SK-N-SH (cell line): ENCODE results near the gene RORB. TPM values are rescaled to one million over a fixed set of nuclear protein-coding genes. Genes with fewer than 3 reads are reported as not detected.
A peak's percentile ranks its signal among the peaks of the same experiment; 100 is the strongest.

ENCODE experiments used
- CTCF ChIA-PET: fragments of 300-600, 350-600 bp; formaldehyde crosslinking; extraction: SDS; loops from one replicate; lab custom pipeline; 2021; lab: Yijun Ruan, JAX
- POLR2A ChIA-PET: fragments of 350-600 bp; sonication (Branson Sonifier 250); formaldehyde crosslinking; extraction: SDS; loops from one replicate; lab custom pipeline; 2020; ENCODE audit warnings: antibody characterized with exemption, inconsistent platforms; lab: Yijun Ruan, JAX
- DNase-seq: peaks from one replicate; pipeline ENCODE4 v3.0.0; 2012
- H2AFZ ChIP-seq: fragments of 200-600 bp; sonication (generic); 2 replicates; pipeline ENCODE4 v1.8.1; 2016; ENCODE audit warnings: antibody characterized with exemption, mild to moderate bottlenecking, low read depth
- H3F3A ChIP-seq: fragments of 200-600 bp; sonication (generic); replicated peaks from 2 replicates; pipeline ENCODE3; 2016; ENCODE audit warnings: antibody characterized with exemption, mild to moderate bottlenecking; ENCODE audit not compliant: insufficient read depth
- H3K27ac ChIP-seq, 2 experiments: fragments of 200-500 bp in 1 of 2; fragments of 200-600 bp in 1 of 2; sonication (Bioruptor generic) in 1 of 2; sonication (generic), shearing (Covaris generic) in 1 of 2; 2 replicates each; pipeline versions ENCODE4 v1.5.1 to v1.6.1; 2014 to 2016; ENCODE audit warnings: low read depth in 2 of 2, inconsistent platforms in 1 of 2, low read length in 1 of 2, mild to moderate bottlenecking in 1 of 2, mixed read lengths in 1 of 2
- H3K27me3 ChIP-seq: fragments of 200-600 bp; sonication (generic), shearing (Covaris generic); 2 replicates; pipeline ENCODE4 v1.6.1; 2016; ENCODE audit warnings: mixed run types; ENCODE audit not compliant: insufficient read depth
- H3K36me3 ChIP-seq, 2 experiments: fragments of 200-500 bp in 1 of 2; fragments of 200-600 bp in 1 of 2; sonication (Bioruptor generic) in 1 of 2; sonication (generic) in 1 of 2; replicated peaks in 1 of 2; 2 replicates each; pipeline versions ENCODE3 to v1.5.1; 2014 to 2016; ENCODE audit warnings: low read length in 1 of 2, mild to moderate bottlenecking in 1 of 2; ENCODE audit not compliant: insufficient read depth in 2 of 2, control insufficient read depth in 1 of 2
- H3K4me1 ChIP-seq, 2 experiments: fragments of 200-500 bp in 1 of 2; fragments of 200-600 bp in 1 of 2; sonication (Bioruptor generic) in 1 of 2; sonication (generic), shearing (Covaris generic) in 1 of 2; 2 replicates each; pipeline versions ENCODE4 v1.5.1 to v1.6.1; 2014 to 2016; ENCODE audit warnings: low read depth in 1 of 2, low read length in 1 of 2, mixed run types in 1 of 2; ENCODE audit not compliant: insufficient read depth in 2 of 2, control insufficient read depth in 1 of 2
- H3K4me2 ChIP-seq: fragments of 200-600 bp; sonication (generic), shearing (Covaris generic); 2 replicates; pipeline ENCODE4 v1.6.1; 2017; ENCODE audit warnings: mixed run types
- H3K4me3 ChIP-seq, 2 experiments: fragments of 200-500 bp in 1 of 2; fragments of 200-600 bp in 1 of 2; sonication (Bioruptor generic) in 1 of 2; sonication (generic), shearing (Covaris generic) in 1 of 2; 2 replicates each; pipeline versions ENCODE4 v1.5.1 to v1.8.1; 2014 to 2016; ENCODE audit warnings: low read depth in 2 of 2, inconsistent platforms in 1 of 2, low read length in 1 of 2, mild to moderate bottlenecking in 1 of 2, mixed read lengths in 1 of 2, moderate library complexity in 1 of 2
- H3K79me2 ChIP-seq: fragments of 200-600 bp; sonication (generic); 2 replicates; pipeline ENCODE4 v1.8.1; 2017; ENCODE audit warnings: mild to moderate bottlenecking; ENCODE audit not compliant: insufficient read depth
- H3K9ac ChIP-seq: fragments of 200-600 bp; sonication (generic); 2 replicates; pipeline ENCODE4 v1.6.1; 2017; ENCODE audit warnings: mixed run types
- H3K9me2 ChIP-seq: fragments of 200-600 bp; sonication (generic); 2 replicates; pipeline ENCODE4 v1.6.1; 2017; ENCODE audit warnings: mixed run types
- H3K9me3 ChIP-seq: fragments of 200-600 bp; sonication (generic); 2 replicates; pipeline ENCODE4 v1.6.1; 2017; ENCODE audit warnings: mixed run types, mild to moderate bottlenecking, moderate library complexity
- H4K20me1 ChIP-seq: fragments of 200-600 bp; sonication (generic); 2 replicates; pipeline ENCODE4 v1.6.1; 2017; ENCODE audit warnings: mild to moderate bottlenecking, mixed run types; ENCODE audit not compliant: insufficient read depth
- CHD2 ChIP-seq: fragments of 150-350 bp; IDR thresholded peaks from 2 replicates; pipeline ENCODE4 v1.6.1; 2018; ENCODE audit warnings: low read length; ENCODE audit not compliant: partially characterized antibody
- ELF1 ChIP-seq: IDR thresholded peaks from 2 replicates; pipeline ENCODE4 v1.4.0; 2012
- EP300 ChIP-seq, 2 experiments: IDR thresholded peaks; 2 replicates each; pipeline versions ENCODE4 v1.4.0 to v1.6.1; 2012; ENCODE audit warnings: borderline replicate concordance in 1 of 2, low read depth in 1 of 2, low read length in 1 of 2
- EZH2phosphoT487 ChIP-seq: fragments of 200-600 bp; sonication (generic); IDR thresholded peaks from 2 replicates; pipeline ENCODE4 v1.6.1; 2017; ENCODE audit warnings: low read depth, mixed run types, mild to moderate bottlenecking, antibody characterized with exemption, moderate library complexity, borderline replicate concordance
- FOXJ3 ChIP-seq: sonication (generic); formaldehyde crosslinking; IDR thresholded peaks from 2 replicates; pipeline ENCODE4 v1.5.1; 2020; ENCODE audit warnings: mild to moderate bottlenecking, missing genetic modification reagents
- FOXM1 ChIP-seq: IDR thresholded peaks from 2 replicates; pipeline ENCODE4 v1.4.0; 2012; ENCODE audit warnings: low read depth, mild to moderate bottlenecking
- GABPA ChIP-seq: IDR thresholded peaks from 2 replicates; pipeline ENCODE4 v1.4.0; 2012; ENCODE audit warnings: low read depth, mild to moderate bottlenecking
- IRF3 ChIP-seq: fragments of 150-350 bp; IDR thresholded peaks from 2 replicates; pipeline ENCODE4 v1.6.1; 2016; ENCODE audit warnings: mild to moderate bottlenecking, low read depth, low read length
- MEF2A ChIP-seq: IDR thresholded peaks from 2 replicates; pipeline ENCODE4 v1.4.0; 2012; ENCODE audit warnings: low read depth, borderline replicate concordance
- NFIC ChIP-seq: IDR thresholded peaks from 2 replicates; pipeline ENCODE4 v1.4.0; 2012; ENCODE audit warnings: borderline replicate concordance
- NRF1 ChIP-seq: IDR thresholded peaks from 2 replicates; pipeline ENCODE4 v1.6.1; 2012; ENCODE audit warnings: low read depth, mild to moderate bottlenecking, low read length
- POLR2AphosphoS5 ChIP-seq: IDR thresholded peaks from 2 replicates; pipeline ENCODE4 v1.6.1; 2012; ENCODE audit warnings: low read depth, low read length
- RAD21 ChIP-seq: IDR thresholded peaks from 2 replicates; pipeline ENCODE4 v1.6.1; 2012; ENCODE audit warnings: mild to moderate bottlenecking, low read length
- RXRA ChIP-seq: IDR thresholded peaks from 2 replicates; pipeline ENCODE4 v1.4.0; 2012; ENCODE audit warnings: low read depth, mild to moderate bottlenecking, borderline replicate concordance
- TAF1 ChIP-seq: IDR thresholded peaks from 2 replicates; pipeline ENCODE4 v1.6.1; 2012; ENCODE audit warnings: low read depth, mild to moderate bottlenecking, low read length, moderate library complexity, borderline replicate concordance
- TCF12 ChIP-seq: IDR thresholded peaks from 2 replicates; pipeline ENCODE4 v1.4.0; 2012
- USF1 ChIP-seq: IDR thresholded peaks from 2 replicates; pipeline ENCODE4 v1.4.0; 2012; ENCODE audit warnings: low read depth, borderline replicate concordance
- YY1 ChIP-seq: IDR thresholded peaks from 2 replicates; pipeline ENCODE4 v1.4.0; 2012; ENCODE audit warnings: low read depth, mild to moderate bottlenecking
- WGBS: methylation state at CpG from one replicate; pipeline ENCODE4 v1.1.6; 2017; ENCODE audit warnings: low lambda C conversion rate; 5-methylcytosine and 5-hydroxymethylcytosine counted together
- polyA plus RNA-seq, 3 experiments: library from polyadenylated mRNA; depleted of rRNA; stranded (reverse); fragments of >200 nt; gene quantifications; 2 replicates each; pipeline ENCODE4 v1.2.3, GENCODE V29; 2012
- TF ChIP-seq, protein P1 (sequence below): fragments of 200-600 bp; sonication (generic); IDR thresholded peaks from 2 replicates; pipeline ENCODE4 v1.6.1; 2017; ENCODE audit warnings: antibody characterized with exemption, mild to moderate bottlenecking, moderate library complexity
- TF ChIP-seq, protein P2 (sequence below): IDR thresholded peaks from 2 replicates; pipeline ENCODE4 v1.4.0; 2012; ENCODE audit warnings: low read depth
- TF ChIP-seq, protein P3 (sequence below): IDR thresholded peaks from 2 replicates; pipeline ENCODE4 v1.6.1; 2012; ENCODE audit warnings: mild to moderate bottlenecking, low read depth, low read length, moderate library complexity

RORB gene
- polyA plus RNA-seq, 1 of the 3 experiments (the other 2 are of a cell fraction): 0.13 TPM

DNA sequence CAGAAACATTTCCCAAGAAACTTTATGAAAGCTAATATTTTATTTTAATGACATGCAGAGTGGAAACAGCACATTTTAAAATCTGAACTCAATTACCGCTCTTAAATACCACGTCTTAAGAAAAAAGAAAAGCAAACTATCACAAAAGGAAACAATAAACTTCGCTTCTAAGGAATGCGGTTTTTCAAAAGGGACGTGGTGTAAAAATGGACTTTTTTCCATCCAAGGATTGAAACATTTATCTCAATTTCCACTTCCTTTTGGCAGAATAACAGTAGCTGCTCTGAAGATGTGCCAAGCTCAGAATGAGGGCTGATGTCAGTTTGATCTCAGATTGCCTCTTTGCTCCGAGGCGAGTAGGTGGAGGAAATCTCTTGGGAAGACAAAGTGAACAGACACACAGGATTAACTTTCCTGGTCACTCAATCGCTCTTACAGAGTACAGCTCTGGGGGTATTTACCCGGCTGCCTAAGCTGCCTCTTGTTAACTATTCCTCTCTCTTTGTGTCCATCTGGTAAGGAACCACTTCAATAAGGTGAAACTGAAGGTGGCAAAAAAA, 232.1 kb downstream of the RORB start:
- H3K9ac ChIP-seq: no peak overlapping the region
- H3K9me3 ChIP-seq: no peaks in the 10 kb centered on the region
- no peaks in the 10 kb centered on the region for H3K27me3 ChIP-seq
- no peaks in the 10 kb centered on the region; a peak in 1 of 4 replicates for H3K4me1 ChIP-seq
- CTCF ChIA-PET: interaction anchor here (1.2 to 1.3 kb wide), 2 partner anchors 14 to 35 kb away, joined by 3 to 4 read pairs; no protein-coding TSS in a partner anchor
- TF ChIP-seq, protein P1, sequence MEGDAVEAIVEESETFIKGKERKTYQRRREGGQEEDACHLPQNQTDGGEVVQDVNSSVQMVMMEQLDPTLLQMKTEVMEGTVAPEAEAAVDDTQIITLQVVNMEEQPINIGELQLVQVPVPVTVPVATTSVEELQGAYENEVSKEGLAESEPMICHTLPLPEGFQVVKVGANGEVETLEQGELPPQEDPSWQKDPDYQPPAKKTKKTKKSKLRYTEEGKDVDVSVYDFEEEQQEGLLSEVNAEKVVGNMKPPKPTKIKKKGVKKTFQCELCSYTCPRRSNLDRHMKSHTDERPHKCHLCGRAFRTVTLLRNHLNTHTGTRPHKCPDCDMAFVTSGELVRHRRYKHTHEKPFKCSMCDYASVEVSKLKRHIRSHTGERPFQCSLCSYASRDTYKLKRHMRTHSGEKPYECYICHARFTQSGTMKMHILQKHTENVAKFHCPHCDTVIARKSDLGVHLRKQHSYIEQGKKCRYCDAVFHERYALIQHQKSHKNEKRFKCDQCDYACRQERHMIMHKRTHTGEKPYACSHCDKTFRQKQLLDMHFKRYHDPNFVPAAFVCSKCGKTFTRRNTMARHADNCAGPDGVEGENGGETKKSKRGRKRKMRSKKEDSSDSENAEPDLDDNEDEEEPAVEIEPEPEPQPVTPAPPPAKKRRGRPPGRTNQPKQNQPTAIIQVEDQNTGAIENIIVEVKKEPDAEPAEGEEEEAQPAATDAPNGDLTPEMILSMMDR: no peak
- TF ChIP-seq MEF2A: no peak
- no peak for TF ChIP-seq EZH2phosphoT487
- no peak for TF ChIP-seq YY1
- no peak for TF ChIP-seq RXRA
- no peak for TF ChIP-seq TCF12
- TF ChIP-seq RAD21: no peak
- no peak for TF ChIP-seq FOXJ3 (CRISPR knock-in tag)
- no peak for TF ChIP-seq TAF1
- no peak for TF ChIP-seq NRF1
- no peak for TF ChIP-seq ELF1
- no peak for TF ChIP-seq POLR2AphosphoS5
- TF ChIP-seq NFIC: no peak
- TF ChIP-seq, all 33 proteins: peak for 0
- H3K27ac ChIP-seq: no peak overlapping the region
- POLR2A ChIA-PET: no interaction called here
- no peak overlapping the region for H3K4me3 ChIP-seq
- no peak overlapping the region for H2AFZ ChIP-seq
- no peaks in the 10 kb centered on the region for H3K9me2 ChIP-seq
- no peaks in the 10 kb centered on the region for H3K36me3 ChIP-seq
- DNase-seq: no peak
- no peaks in the 10 kb centered on the region for H4K20me1 ChIP-seq
- H3K4me2 ChIP-seq: no peak overlapping the region
- 44% methylated on average over 9 of the region's 9 CpGs for WGBS
- H3F3A ChIP-seq: no peaks in the 10 kb centered on the region
- H3K79me2 ChIP-seq: no peaks in the 10 kb centered on the region

- Histone ChIP-seq H2AFZ (no peak overlapping the region), H4K20me1 (no peaks in the 10 kb centered on the region), H3K79me2 (no peaks in the 10 kb centered on the region), H3K27ac (no peak overlapping the region), H3K9me2 (no peaks in the 10 kb centered on the region), H3K9me3 (no peaks in the 10 kb centered on the region), H3K27me3 (no peaks in the 10 kb centered on the region; the same call in 1 of the 2 replicates), H3K4me3 (peak overlapping the region in 1 of 2 experiments; percentile 6; a peak in 1 of 4 replicates), H3K4me2 (no peak overlapping the region), H3F3A (no peaks in the 10 kb centered on the region), H3K4me1 (no peaks in the 10 kb centered on the region)
- CTCF ChIA-PET: no interaction called here
- DNase-seq: no peak
- POLR2A ChIA-PET: no interaction called here
- WGBS: 67% methylated on average over 4 of the region's 4 CpGs
- no peak for TF ChIP-seq IRF3
- TF ChIP-seq GABPA: no peak
- TF ChIP-seq POLR2AphosphoS5: no peak
- TF ChIP-seq, protein P2, sequence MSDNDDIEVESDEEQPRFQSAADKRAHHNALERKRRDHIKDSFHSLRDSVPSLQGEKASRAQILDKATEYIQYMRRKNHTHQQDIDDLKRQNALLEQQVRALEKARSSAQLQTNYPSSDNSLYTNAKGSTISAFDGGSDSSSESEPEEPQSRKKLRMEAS: no peak
- no peak for TF ChIP-seq TCF12
- no peak for TF ChIP-seq USF1
- no peak for TF ChIP-seq CHD2
- no peak for TF ChIP-seq NRF1
- TF ChIP-seq, protein P3, sequence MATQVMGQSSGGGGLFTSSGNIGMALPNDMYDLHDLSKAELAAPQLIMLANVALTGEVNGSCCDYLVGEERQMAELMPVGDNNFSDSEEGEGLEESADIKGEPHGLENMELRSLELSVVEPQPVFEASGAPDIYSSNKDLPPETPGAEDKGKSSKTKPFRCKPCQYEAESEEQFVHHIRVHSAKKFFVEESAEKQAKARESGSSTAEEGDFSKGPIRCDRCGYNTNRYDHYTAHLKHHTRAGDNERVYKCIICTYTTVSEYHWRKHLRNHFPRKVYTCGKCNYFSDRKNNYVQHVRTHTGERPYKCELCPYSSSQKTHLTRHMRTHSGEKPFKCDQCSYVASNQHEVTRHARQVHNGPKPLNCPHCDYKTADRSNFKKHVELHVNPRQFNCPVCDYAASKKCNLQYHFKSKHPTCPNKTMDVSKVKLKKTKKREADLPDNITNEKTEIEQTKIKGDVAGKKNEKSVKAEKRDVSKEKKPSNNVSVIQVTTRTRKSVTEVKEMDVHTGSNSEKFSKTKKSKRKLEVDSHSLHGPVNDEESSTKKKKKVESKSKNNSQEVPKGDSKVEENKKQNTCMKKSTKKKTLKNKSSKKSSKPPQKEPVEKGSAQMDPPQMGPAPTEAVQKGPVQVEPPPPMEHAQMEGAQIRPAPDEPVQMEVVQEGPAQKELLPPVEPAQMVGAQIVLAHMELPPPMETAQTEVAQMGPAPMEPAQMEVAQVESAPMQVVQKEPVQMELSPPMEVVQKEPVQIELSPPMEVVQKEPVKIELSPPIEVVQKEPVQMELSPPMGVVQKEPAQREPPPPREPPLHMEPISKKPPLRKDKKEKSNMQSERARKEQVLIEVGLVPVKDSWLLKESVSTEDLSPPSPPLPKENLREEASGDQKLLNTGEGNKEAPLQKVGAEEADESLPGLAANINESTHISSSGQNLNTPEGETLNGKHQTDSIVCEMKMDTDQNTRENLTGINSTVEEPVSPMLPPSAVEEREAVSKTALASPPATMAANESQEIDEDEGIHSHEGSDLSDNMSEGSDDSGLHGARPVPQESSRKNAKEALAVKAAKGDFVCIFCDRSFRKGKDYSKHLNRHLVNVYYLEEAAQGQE: no peak
- TF ChIP-seq EP300 (IDR thresholded peaks at IDR 0.05; ENCODE audit: borderline replicate concordance in 1 of 2, low read depth in 1 of 2, low read length in 1 of 2): no peak
- TF ChIP-seq RAD21: no peak
- TF ChIP-seq FOXM1: no peak
- no peak for TF ChIP-seq YY1
- TF ChIP-seq, all 33 proteins: peak for 0
- no peaks in the 10 kb centered on the region for H3K36me3 ChIP-seq
- no peak overlapping the region for H3K9ac ChIP-seq
Measured at GRCh38 chr9:74735761-74736160, 238.6 kb downstream of the RORB start.
